ENCODE measurements around the gene RPTOR.

Gene RPTOR

DNA sequence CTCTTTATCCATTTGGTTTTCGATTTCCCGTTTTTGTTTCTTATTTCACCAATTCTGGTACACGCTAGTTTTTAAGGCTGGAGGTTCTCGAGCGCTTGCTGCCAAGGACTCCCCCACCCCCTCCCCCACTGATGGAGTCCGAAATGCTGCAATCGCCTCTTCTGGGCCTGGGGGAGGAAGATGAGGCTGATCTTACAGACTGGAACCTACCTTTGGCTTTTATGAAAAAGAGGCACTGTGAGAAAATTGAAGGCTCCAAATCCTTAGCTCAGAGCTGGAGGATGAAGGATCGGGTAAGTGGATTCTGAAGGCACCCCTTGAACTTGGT is 825 bp downstream of the RPTOR start:
- no peaks in the 10 kb centered on the region for H3K36me3 ChIP-seq (replicated peaks)
- TF ChIP-seq, protein P1, sequence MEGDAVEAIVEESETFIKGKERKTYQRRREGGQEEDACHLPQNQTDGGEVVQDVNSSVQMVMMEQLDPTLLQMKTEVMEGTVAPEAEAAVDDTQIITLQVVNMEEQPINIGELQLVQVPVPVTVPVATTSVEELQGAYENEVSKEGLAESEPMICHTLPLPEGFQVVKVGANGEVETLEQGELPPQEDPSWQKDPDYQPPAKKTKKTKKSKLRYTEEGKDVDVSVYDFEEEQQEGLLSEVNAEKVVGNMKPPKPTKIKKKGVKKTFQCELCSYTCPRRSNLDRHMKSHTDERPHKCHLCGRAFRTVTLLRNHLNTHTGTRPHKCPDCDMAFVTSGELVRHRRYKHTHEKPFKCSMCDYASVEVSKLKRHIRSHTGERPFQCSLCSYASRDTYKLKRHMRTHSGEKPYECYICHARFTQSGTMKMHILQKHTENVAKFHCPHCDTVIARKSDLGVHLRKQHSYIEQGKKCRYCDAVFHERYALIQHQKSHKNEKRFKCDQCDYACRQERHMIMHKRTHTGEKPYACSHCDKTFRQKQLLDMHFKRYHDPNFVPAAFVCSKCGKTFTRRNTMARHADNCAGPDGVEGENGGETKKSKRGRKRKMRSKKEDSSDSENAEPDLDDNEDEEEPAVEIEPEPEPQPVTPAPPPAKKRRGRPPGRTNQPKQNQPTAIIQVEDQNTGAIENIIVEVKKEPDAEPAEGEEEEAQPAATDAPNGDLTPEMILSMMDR (IDR thresholded peaks at IDR 0.05; ENCODE audit: low read depth, low read length, missing control alignments), result no peak
- peak overlapping the region; percentile 99 for H3K4me3 ChIP-seq (ENCODE audit: low read depth, low read length)
- peak overlapping the region; percentile 87 for H3K27ac ChIP-seq
- H3K27me3 ChIP-seq (replicated peaks), result no peaks in the 10 kb centered on the region
- no peak for DNase-seq
- in situ Hi-C loops (cut with HindIII; ENCODE audit: low pct_ligation_motif_present, low sequenced_read_pairs), result no loop called here

DNA sequence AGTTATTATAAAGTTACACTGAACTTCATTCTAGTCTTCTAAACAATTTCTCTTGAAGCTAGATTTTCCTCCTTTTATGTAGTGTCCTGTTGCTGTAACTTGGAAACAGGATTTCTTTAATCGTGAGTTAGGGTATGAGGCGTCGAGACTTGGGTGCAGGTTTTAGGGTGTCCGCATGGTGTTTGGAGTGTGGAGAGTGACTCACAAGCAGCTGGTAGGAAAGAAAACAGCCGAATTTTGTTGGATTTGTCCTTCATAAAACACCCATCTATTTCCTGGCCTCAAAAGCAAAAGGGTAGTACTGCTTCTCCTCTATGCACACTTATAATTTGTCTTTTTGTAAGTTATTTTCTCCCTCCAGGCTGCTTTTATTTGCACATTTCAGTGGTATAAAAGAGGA is 1.6 kb downstream of the RPTOR start:
- Histone ChIP-seq H3K27ac (no peak overlapping the region), H3K36me3 (replicated peaks) (no peaks in the 10 kb centered on the region), H3K27me3 (replicated peaks) (no peaks in the 10 kb centered on the region), H3K4me3 (ENCODE audit: low read depth, low read length) (peak overlapping the region; percentile 99)
- in situ Hi-C loops (cut with HindIII; ENCODE audit: low pct_ligation_motif_present, low sequenced_read_pairs), result no loop called here
- DNase-seq, result no peak
- TF ChIP-seq, protein P1 (IDR thresholded peaks at IDR 0.05; ENCODE audit: low read depth, low read length, missing control alignments), result no peak

DNA sequence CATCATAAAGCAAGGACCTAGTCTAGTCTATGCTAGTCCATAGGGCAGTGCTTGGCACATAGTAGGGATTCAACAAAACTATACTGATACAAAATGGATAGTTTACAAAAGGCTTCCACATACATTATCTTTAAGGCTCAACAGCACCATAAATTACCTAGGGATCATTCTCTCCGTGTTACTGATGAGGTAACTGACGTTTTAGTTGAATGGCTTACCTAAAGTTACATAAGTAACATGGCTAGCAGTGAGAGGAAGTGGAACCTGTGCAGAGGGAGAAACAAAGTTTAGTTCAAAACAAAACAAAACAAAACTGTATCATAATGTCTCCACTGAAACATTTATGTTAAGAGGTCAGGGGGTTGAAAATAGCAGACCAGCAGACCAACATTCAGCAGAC is 7.9 kb downstream of the RPTOR start:
- Histone ChIP-seq H3K27me3 (replicated peaks) (no peaks in the 10 kb centered on the region), H3K27ac (no peak overlapping the region), H3K36me3 (replicated peaks) (no peaks in the 10 kb centered on the region), H3K4me3 (ENCODE audit: low read depth, low read length) (no peak overlapping the region)
- TF ChIP-seq, protein P1 (IDR thresholded peaks at IDR 0.05; ENCODE audit: low read depth, low read length, missing control alignments), result no peak
- in situ Hi-C loops (cut with HindIII; ENCODE audit: low pct_ligation_motif_present, low sequenced_read_pairs), result no loop called here
- no peak for DNase-seq

DNA sequence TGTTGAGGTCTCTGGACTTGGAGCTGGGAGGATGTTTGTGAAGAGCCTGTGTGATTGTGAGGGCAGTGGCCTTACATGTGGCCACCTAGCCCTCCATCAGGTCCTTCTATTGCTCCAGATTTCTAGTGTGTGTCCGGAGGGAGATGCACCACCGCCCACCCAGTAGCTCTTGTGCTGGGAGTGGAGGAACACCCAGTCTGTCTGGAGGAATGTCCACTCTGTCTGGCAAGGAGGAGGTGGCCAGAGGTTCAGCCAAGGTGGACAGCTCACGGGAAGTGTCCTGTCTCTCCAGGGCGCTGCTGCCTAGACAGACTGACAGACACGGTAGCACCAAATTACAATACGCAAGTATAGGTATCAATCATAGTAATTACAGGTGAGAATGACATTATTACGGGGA is 10.6 kb downstream of the RPTOR start:
- DNase-seq, result no peak
- no peak overlapping the region for H3K27ac ChIP-seq
- in situ Hi-C loops (cut with HindIII; ENCODE audit: low pct_ligation_motif_present, low sequenced_read_pairs), result no loop called here
- TF ChIP-seq, protein P1 (IDR thresholded peaks at IDR 0.05; ENCODE audit: low read depth, low read length, missing control alignments), result no peak
- no peaks in the 10 kb centered on the region for H3K36me3 ChIP-seq (replicated peaks)
- H3K27me3 ChIP-seq (replicated peaks), result no peaks in the 10 kb centered on the region
- no peak overlapping the region for H3K4me3 ChIP-seq (ENCODE audit: low read depth, low read length)

DNA sequence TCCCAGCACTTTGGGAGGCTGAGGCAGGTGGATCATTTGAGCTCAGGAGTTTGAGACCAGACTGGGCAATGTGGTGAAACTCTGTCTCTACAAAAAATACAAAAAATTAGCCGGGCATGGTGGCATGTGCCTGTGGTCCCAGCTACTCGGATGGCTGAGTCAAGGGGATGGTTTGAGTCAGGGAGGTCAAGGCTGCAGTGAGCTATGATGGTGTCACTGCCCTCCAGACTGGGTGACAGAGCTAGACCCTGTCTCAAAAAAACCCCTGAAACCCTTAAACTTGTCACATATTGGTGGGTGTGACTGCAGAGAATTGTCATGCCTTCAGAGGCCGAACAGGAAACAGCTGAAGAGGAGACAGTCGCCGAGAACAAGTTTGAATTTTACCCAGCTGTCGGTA is 13.4 kb downstream of the RPTOR start:
- H3K4me3 ChIP-seq (ENCODE audit: low read depth, low read length), result no peak overlapping the region
- no peaks in the 10 kb centered on the region for H3K36me3 ChIP-seq (replicated peaks)
- TF ChIP-seq, protein P1 (IDR thresholded peaks at IDR 0.05; ENCODE audit: low read depth, low read length, missing control alignments), result no peak
- no peak overlapping the region for H3K27ac ChIP-seq
- in situ Hi-C loops (cut with HindIII; ENCODE audit: low pct_ligation_motif_present, low sequenced_read_pairs), result no loop called here
- DNase-seq, result no peak
- H3K27me3 ChIP-seq (replicated peaks), result no peaks in the 10 kb centered on the region

GRCh38 chr17:80559825-80560251 is 15.2 kb downstream of the RPTOR start:
- Histone ChIP-seq H3K36me3 (replicated peaks) (no peaks in the 10 kb centered on the region), H3K27me3 (replicated peaks) (no peaks in the 10 kb centered on the region), H3K4me3 (ENCODE audit: low read depth, low read length) (no peak overlapping the region), H3K27ac (peak overlapping the region; percentile 95)
- peak; percentile 98 for DNase-seq
- in situ Hi-C loops (cut with HindIII; ENCODE audit: low pct_ligation_motif_present, low sequenced_read_pairs), result no loop called here
- TF ChIP-seq, protein P1 (IDR thresholded peaks at IDR 0.05; ENCODE audit: low read depth, low read length, missing control alignments), result no peak
